GM19324 (cell line): Measurements from ENCODE around the gene PRX.
"Not testable (repeated sequence)": the region's sequence is repeated elsewhere in the genome, so short reads cannot be mapped to it uniquely, and the experiment has no call there.

Experiments used
- ATAC-seq: cut with Tn5 transposase; IDR thresholded peaks from one replicate; pipeline ENCODE4 v1.9.1; 2021; ENCODE audit warnings: mild to moderate bottlenecking, moderate library complexity; ENCODE audit not compliant: unreplicated experiment, low FRiP score

Gene PRX

DNA sequence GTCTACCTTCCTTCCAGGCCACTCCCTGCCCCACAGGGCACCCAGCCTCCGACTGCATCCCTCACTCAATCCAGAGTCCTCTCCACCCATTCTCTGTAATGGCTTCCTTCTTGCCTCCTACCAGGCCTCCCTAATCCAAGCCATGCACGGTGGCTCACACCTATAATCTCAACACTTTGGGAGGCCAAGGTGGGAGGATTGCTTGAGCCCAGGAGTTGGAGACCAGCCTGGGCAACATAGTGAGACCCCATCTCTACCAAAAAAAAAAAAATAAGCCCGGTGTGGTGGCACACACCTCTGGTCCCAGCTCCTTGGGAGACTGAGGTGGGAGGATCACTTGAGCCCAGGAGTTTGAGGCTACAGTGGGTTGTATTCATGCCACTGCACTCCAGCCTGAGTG is 42.9 kb downstream of the PRX start:
- ATAC-seq: not testable (repeated sequence)

GRCh38 chr19:40369797-40370196 is 43.4 kb downstream of the PRX start:
- no peak for ATAC-seq

DNA sequence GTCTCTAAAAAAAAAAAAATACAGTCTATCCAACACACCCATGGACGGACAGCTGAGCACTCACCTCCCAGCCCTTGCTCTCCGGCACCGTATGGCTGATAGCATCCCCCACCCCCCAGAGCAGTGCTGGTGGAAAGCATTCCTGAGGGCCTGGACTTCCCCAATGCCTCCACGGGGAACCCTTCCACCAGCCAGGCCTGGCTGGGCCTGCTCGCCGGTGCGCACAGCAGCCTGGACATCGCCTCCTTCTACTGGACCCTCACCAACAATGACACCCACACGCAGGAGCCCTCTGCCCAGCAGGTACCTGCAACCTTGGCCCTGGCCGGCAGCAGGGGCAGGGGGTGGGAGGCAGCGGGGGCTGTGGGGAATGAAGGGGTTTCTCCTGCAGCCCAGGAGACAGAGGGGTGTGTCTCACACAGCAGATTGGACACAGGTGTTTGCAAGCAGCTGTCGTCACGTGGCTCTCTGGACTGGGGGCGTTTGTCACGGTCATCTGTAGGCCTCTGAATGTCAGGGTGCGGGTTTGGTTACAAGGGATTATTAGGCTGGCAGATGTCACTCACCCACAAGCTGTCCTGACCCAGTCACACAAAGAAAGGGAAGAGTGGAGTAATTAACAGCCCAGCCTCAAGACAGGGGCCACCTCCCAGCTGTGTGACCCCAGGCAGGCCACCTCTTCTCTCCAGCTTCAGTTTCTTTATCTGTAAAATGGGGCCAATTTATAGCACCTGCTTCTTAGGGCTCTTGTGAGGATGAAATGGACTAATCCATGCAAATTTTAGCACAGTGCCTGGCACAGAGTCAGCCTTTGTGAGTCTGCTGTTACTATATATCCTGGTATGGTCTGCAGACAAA is 45.4 kb downstream of the PRX start:
- ATAC-seq: no peak

DNA sequence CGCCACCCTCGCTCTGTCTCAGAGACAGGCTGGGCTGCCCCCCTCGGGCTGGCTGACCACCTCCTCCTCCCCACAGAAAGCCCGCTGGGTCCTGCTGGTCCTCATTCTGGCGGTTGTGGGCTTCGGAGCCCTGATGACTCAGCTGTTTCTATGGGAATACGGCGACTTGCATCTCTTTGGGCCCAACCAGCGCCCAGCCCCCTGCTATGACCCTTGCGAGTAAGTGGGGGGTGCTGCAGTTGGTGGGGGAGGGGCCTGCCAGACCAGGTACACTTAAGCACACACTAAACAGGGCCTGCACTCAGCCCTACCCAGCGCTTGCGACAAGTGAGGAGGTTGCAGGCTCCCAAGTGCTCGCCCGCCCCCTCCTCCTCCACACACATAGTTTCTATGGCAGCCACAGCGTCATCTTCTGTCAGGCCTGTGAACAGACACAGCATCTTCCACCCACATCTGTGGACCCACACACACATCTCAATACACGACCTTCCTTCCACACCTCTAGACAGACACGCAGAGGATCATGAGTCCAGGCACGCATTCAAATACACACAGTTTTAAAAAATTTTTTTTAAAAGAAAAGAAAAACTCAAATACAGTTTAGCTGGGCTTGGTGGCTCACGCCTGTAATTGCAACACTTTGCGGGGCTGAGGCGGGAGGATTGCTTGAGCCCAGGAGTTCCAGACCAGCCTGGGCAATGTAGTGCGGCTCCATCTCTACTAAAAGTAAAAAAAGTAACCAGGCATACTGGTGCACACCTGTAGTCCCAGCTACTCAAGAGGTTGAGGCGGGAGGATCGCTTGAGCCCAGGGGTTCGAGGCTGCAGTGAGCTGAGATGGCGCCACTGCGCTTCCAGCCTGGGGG is 46.2 kb downstream of the PRX start:
- ATAC-seq: no peak

DNA sequence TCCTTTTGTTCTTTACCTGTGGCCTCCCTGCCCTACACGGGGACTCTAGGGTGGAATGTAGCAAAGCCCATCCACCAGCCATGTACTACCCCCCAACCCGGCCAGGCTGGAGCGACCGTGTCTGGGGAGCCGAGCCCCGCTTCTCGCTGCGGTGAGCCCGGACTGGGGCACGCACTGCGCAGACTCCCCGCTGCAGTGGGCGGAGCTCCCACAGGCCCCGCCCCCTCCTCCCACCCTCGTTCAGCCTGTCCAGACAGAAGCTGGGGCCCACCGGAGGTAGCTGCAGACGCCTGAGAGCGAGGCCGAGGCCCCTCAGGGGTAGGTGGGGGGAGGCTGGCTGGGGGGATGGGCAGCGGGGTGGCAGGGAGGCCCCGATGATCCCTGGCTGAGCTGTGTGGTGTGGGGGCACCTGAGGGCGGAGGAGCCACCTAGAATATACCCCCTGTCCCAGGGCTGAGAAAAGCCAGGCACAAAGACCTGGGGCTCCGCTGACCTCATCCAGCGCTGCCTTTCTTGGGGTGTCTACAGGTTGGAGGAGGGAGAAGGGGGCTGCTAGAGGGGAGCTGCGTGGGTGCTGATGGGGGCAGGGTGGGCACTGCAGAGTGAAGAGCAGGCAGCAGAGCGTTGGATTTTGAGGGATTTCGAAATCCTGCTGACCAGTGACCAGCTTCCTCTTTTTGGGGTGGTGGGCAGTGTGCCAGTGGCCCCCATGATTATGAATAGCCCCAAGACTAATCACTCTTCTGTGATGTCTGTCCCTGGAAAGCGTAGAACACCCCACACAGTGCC is 47.4 kb downstream of the PRX start:
- no peak for ATAC-seq

- no peak for ATAC-seq
Observed at GRCh38 chr19:40365010-40365409, 48.2 kb downstream of the PRX start.

GRCh38 chr19:40363069-40363468 is 50.1 kb downstream of the PRX start:
- no peak for ATAC-seq

DNA sequence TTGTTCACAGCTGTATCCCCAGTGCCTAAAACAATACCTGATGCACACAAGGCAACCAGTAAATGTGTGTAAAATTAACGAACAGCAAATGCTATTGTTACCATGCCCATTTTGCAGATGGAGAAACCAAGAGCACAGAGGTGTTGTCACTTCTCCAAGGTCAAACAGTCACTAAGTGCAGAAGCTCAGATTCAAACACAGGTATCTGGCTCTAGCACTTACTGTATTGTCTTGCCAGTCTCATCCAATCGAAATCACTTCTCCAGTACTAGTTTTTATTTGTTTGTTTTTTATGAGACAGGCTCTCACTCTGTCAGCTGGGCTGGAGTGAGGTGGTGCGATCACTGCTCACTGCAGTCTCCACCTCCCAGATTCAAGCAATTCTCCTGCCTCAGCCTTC is 51.0 kb downstream of the PRX start:
- ATAC-seq: no peak

DNA sequence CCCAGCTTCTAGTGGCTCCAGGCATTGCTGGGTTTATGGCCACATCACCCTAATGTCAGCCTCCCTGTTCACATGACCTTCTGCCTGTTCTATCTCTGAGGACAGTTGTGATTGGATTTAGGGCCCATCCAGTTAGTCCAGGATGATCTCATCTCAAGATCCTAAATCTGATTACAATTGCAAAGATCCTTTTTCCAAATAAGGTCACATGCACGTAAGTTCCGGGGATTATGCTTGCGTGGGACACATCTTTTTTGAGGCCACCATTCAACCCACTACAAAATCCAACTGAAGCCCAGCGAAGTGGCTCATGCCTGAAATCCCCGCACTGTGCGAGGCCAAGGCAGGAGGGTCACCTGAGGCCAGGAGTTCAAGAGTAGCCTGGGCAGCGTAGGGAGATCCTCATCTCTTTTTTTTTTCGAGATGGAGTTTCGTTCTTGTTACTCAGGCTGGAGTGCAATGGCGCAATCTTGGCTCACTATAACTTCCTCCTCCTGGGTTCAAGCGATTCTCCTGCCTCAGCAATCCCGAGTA is 52.4 kb downstream of the PRX start:
- no peak for ATAC-seq

DNA sequence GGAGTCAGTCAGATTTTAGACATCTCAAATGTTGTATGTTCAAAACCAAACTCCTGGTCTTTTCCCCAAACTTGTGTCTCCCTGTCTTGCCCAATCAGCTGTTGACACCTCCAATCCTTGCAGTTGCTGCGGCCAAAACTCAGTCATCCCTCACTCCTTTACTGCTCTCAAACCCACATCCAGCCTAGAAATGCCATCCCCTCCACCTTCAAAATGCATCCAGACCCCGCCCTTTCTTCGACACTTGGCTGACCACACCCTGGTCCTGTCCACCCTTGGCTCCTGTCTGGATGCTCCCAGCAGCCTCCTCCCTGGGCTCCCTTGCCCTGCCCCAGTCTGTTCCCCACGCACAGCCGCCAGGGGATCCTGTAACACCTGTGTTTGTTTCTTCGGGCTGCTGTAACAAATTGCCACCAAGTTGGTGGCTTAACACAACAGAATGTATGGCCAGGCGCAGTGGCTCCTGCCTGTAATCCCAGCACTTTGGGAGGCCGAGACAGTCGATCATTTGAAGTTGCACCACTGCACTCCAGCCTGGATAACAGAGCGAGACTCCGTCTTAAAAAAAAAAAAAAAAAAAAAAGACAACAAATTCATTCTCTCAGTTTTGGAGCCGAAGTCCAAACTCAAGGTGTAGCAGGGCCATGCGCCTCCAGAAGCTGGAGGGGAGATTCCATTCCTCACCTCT is 53.0 kb downstream of the PRX start:
- ATAC-seq: no peak

- no peak for ATAC-seq
Observed at GRCh38 chr19:40358773-40359172, 54.4 kb downstream of the PRX start.

DNA sequence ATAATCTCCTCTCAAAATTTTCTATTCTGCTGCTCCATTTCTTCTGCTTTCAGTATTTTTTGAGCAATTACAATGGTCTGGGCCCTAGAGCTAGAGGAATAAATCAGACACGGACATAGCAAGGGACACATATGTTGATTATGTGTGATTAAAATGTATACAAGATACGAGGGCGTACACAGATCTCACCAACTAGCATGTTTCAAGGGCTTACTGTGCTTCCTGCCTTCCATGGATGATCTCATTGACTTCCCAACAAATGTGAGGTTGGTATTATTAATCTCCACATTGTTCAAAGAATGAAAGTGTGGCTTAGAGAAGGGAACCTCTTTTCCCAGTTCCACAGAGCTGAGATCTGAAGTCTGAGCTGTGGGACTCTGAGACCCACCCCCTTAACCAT is 55.5 kb downstream of the PRX start:
- ATAC-seq: no peak

- no peak for ATAC-seq
Observed at GRCh38 chr19:40356681-40357595, 56.2 kb downstream of the PRX start.

- ATAC-seq: no peak
Observed at GRCh38 chr19:40355975-40356680, 57.0 kb downstream of the PRX start.

- ATAC-seq: no peak
Observed at GRCh38 chr19:40348961-40349507, 64.1 kb downstream of the PRX start.

- ATAC-seq: peak; percentile 98
Observed at GRCh38 chr19:40348125-40348913, 64.9 kb downstream of the PRX start, which contains the start of the genes C19orf47 and PLD3. Gene C19orf47, minus strand, starts transcription at chr19:40348397. Its CDS starts 6,540 bp downstream, at chr19:40341857. Gene PLD3, plus strand, starts transcription at chr19:40348695. Its CDS starts 17,789 bp downstream, at chr19:40366484.

GRCh38 chr19:40344422-40344821 is 68.8 kb downstream of the PRX start:
- ATAC-seq: no peak
